Cardiac muscle cell (in vitro differentiated cells and primary cell): ENCODE measurements around the gene GRIN2C. TPM values are rescaled to one million over a fixed set of nuclear protein-coding genes. Genes with fewer than 3 reads are reported as not detected.

Experiments
- DNase-seq, 2 donors: peaks; one replicate each; pipeline versions ENCODE4 v3.0.0 to v3.0.0-alpha.2; 2010 to 2017; ENCODE audit warnings: low read depth in 1 of 2, low spot score in 1 of 2
- H3K27ac ChIP-seq: fragments of 200-600 bp; sonication (generic); 2 replicates; pipeline ENCODE4 v1.5.1; 2016
- H3K27me3 ChIP-seq: fragments of 200-600 bp; sonication (generic); 2 replicates; pipeline ENCODE4 v1.6.0; 2016; ENCODE audit warnings: control low read depth
- H3K36me3 ChIP-seq: fragments of 200-600 bp; sonication (generic); 2 replicates; pipeline ENCODE4 v1.5.1; 2016; ENCODE audit warnings: control low read depth
- H3K4me1 ChIP-seq: fragments of 200-600 bp; sonication (generic); 2 replicates; pipeline ENCODE4 v1.8.1; 2017; ENCODE audit warnings: low read depth, mild to moderate bottlenecking, mixed run types
- H3K4me3 ChIP-seq: fragments of 200-600 bp; sonication (generic); 2 replicates; pipeline ENCODE4 v1.5.1; 2016; ENCODE audit warnings: mild to moderate bottlenecking
- H3K9me3 ChIP-seq: fragments of 200-600 bp; sonication (generic); 2 replicates; pipeline ENCODE4 v1.5.1; 2017; ENCODE audit warnings: low read depth, mild to moderate bottlenecking, control low read depth
- polyA plus RNA-seq: library from polyadenylated mRNA; unstranded; fragments of >200 nt; fragmentation: Nextera tagmentation; extraction: Ambion mirVana; gene quantifications from 2 replicates; pipeline ENCODE4 v1.2.1, GENCODE V29; 2016
- total RNA-seq: library from RNA; depleted of rRNA; stranded (reverse); fragments of >200 nt; gene quantifications from 2 replicates; pipeline ENCODE4 v1.2.3, GENCODE V29; 2016
- TF ChIP-seq, protein P1 (sequence below): IDR thresholded peaks from 2 replicates; pipeline ENCODE4 v1.5.1; 2012; ENCODE audit warnings: low read depth, mild to moderate bottlenecking, low read length

GRIN2C gene
- total and polyA plus RNA-seq, 2 experiments from 2014 or later = 0.71 to 6.1 TPM

DNA sequence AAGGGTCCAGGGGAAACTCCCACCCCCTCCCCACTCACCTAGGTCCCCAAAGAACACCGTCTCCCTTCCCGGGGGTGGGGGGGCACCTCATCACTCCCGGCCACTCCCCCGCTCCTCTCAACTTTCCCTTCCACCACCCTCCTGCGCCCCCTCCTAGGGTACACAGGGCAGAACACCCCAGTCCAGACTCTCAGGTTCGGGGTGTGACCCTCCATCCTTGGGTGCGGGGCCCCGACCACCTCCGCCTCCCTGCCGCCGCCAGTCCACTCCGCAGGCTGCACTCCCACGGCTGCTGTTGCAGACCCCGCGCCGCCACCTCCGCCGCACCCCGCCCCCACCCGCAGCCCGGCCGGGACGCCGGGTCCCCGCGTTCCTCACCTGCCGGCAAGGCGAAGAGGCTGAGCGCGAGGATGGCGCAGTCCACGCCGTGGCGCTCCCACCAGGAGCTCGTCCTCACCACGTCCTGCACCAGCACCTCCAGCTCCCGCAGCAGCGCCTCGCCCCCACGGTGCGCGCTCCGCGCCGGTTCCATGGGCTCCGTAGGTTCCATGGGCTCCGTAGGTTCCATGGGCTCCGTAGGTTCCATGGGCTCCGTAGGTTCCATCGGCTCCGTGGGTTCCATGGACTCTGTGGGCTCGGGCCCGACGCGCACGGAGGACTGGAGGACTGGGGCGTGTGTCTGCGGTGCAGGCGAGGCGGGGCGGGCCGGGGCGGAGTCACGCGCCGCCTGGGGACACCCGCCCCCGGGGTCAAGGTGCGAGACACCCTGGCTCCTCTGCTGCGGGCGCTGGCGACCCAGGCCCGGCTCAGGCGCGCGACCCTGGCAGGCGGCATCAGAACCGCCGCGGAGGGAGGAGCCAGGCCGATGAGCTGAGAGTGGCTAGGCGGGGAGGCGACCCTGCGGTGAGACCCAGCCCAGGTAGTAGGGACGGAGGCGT, 33.6 kb upstream of the GRIN2C start, which contains the start of gene FADS6:
Gene FADS6, minus strand, starts transcription at position 660 of the 938 bp plus-strand sequence. Its CDS starts 38 bp downstream, at position 622.
- TF ChIP-seq, protein P1, sequence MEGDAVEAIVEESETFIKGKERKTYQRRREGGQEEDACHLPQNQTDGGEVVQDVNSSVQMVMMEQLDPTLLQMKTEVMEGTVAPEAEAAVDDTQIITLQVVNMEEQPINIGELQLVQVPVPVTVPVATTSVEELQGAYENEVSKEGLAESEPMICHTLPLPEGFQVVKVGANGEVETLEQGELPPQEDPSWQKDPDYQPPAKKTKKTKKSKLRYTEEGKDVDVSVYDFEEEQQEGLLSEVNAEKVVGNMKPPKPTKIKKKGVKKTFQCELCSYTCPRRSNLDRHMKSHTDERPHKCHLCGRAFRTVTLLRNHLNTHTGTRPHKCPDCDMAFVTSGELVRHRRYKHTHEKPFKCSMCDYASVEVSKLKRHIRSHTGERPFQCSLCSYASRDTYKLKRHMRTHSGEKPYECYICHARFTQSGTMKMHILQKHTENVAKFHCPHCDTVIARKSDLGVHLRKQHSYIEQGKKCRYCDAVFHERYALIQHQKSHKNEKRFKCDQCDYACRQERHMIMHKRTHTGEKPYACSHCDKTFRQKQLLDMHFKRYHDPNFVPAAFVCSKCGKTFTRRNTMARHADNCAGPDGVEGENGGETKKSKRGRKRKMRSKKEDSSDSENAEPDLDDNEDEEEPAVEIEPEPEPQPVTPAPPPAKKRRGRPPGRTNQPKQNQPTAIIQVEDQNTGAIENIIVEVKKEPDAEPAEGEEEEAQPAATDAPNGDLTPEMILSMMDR = no peak
- DNase-seq = no peak
- Histone ChIP-seq H3K36me3 (no peaks in the 10 kb centered on the region), H3K9me3 (no peaks in the 10 kb centered on the region), H3K27me3 (peaks cover 37% of the 10 kb centered on the region), H3K4me1 (no peaks in the 10 kb centered on the region), H3K4me3 (peak within 1 kb of the TSS; percentile 29), H3K27ac (no peak within 1 kb of the TSS)

DNA sequence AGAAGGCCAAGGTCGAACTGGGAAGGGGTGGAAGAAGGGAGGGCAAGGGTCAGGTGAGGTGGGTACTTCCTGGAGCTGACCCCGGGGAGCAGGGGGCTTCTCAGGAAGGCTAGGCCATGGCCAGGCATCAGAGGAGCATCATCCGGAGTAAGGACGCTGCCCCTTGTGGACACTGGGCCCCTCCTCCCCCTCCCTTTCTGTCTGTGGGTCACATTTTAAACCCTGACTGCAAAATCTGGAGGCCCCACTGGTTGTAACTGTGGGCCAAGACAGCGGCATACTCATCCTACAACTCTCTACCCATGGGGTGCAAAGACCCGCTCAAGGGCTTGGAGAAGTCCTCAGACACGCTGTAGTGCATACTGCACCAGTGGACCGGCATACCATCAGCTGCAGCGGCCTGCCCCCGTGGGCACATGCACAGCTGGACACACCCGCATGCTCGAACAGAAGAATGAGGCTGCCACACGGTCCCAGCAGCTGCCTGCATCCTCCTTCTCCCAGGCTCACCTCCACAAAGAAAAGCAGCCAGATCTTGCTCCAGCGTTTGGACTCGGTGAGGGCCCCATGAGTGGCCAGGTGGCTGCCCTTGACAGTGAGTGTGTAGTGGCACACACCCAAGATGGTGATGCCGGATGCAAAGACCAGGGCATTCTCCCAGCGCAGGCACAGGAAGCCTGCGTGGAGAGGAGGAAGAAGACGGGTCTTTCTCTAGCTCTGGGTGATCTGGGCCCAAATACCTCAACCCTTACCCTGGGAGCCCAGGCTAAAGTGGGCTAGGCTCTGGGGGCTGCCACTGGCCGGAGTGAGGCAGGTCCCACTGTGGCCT, 32.5 kb upstream of the GRIN2C start:
- no peaks in the 10 kb centered on the region for H3K36me3 ChIP-seq
- H3K4me1 ChIP-seq = no peaks in the 10 kb centered on the region
- peaks cover 37% of the 10 kb centered on the region for H3K27me3 ChIP-seq
- H3K9me3 ChIP-seq = no peaks in the 10 kb centered on the region
- DNase-seq = no peak
- TF ChIP-seq, protein P1 = no peak
- no peak overlapping the region for H3K27ac ChIP-seq
- H3K4me3 ChIP-seq = no peak overlapping the region

DNA sequence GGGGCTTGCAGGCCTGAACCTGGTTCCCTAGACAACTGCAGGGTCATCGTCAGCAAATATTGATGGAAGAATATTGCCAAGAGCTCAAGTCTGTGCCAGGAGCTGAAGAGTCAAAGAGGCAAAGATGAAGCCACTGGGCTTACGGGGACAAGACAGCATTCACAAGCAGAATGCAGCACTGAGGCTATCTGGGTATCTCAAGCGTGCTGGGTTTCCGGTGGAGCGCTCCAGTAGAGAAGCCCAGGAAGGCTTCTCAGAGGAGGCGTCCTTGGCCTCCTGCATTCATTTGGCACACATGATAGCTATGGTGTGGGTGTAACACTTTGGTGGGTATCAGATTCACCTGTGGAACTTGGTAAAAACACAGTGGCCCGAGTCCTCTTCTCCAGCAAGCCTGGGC, 30.9 kb upstream of the GRIN2C start:
- H3K9me3 ChIP-seq = no peaks in the 10 kb centered on the region
- no peak overlapping the region for H3K27ac ChIP-seq
- TF ChIP-seq, protein P1 = no peak
- no peak for DNase-seq
- H3K4me3 ChIP-seq = no peak overlapping the region
- peaks cover 25% of the 10 kb centered on the region for H3K27me3 ChIP-seq
- H3K36me3 ChIP-seq = no peaks in the 10 kb centered on the region
- no peaks in the 10 kb centered on the region for H3K4me1 ChIP-seq

DNA sequence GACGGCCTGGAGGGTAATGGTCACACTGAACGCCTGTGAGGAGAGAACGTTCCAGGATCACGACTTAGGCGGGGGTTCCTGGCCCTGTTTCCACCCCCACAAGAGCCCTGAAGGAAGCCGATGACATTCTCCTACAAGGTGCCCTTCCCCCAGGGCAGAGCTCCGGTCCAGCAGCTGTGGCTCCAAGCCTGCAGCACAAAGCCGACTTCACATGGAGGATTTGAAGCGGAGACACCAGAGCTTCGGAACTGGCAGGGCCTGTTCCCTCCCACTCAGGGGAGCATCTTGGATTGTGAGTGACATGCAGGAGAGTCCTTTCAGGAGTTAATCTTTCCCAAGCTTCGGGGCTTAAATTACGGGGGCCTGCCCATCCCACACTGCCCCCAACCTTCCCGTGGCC, 28.8 kb upstream of the GRIN2C start:
- DNase-seq = no peak
- Histone ChIP-seq H3K27ac (no peak overlapping the region), H3K4me1 (no peaks in the 10 kb centered on the region), H3K27me3 (peaks cover 11% of the 10 kb centered on the region), H3K9me3 (no peaks in the 10 kb centered on the region), H3K36me3 (no peaks in the 10 kb centered on the region), H3K4me3 (no peak overlapping the region)
- TF ChIP-seq, protein P1 = no peak

DNA sequence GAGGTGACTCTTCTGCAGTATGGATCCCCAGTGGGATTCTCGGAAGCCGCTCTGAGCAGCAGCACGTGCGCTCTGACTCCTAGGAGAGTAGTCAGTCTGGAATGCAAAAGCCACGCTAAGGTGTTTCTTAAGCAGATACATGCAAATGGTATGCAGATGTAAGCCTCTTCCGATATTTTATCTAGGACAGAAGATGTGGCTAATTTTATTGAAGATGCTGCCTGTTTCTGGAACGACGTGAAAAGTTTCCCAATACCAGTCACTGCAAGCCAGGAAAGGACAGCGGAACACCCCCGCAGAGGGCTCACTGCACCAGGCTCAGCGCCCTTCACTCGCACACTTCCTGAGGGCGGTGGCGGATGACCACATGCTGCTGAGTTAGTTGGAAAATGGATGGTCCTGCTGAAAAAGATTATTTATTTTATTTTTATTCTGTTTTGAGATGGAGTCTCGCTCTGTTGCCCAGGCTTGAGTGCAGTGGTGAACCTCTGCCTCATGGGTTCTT, 23.6 kb upstream of the GRIN2C start:
- H3K36me3 ChIP-seq = no peaks in the 10 kb centered on the region
- H3K4me1 ChIP-seq = peaks cover 12% of the 10 kb centered on the region
- no peak overlapping the region for H3K27ac ChIP-seq
- H3K27me3 ChIP-seq = no peaks in the 10 kb centered on the region
- no peak overlapping the region for H3K4me3 ChIP-seq
- H3K9me3 ChIP-seq = no peaks in the 10 kb centered on the region
- no peak for DNase-seq
- TF ChIP-seq, protein P1 = no peak
